ENCODE results near the gene C14orf180.

Gene C14orf180

GRCh38 chr14:104596451-104596918, 16.9 kb downstream of the C14orf180 start:
- no peak for DNase-seq

- no peak for DNase-seq
Measured at GRCh38 chr14:104596927-104597351, 17.4 kb downstream of the C14orf180 start.

GRCh38 chr14:104597576-104597975, 18.0 kb downstream of the C14orf180 start:
- DNase-seq: no peak

- no peak for DNase-seq
Measured at GRCh38 chr14:104598039-104598909, 18.7 kb downstream of the C14orf180 start.

- DNase-seq: no peak
Measured at GRCh38 chr14:104598910-104599273, 19.3 kb downstream of the C14orf180 start.

- no peak for DNase-seq
Measured at GRCh38 chr14:104599446-104599845, 19.9 kb downstream of the C14orf180 start.

- no peak for DNase-seq
Measured at GRCh38 chr14:104600141-104600643, 20.6 kb downstream of the C14orf180 start.

GRCh38 chr14:104600805-104601204, 21.2 kb downstream of the C14orf180 start:
- DNase-seq: no peak

GRCh38 chr14:104601786-104602185, 22.2 kb downstream of the C14orf180 start:
- DNase-seq: no peak

GRCh38 chr14:104602315-104602932, 22.9 kb downstream of the C14orf180 start:
- DNase-seq: no peak

GRCh38 chr14:104602933-104603325, 23.4 kb downstream of the C14orf180 start:
- no peak for DNase-seq

GRCh38 chr14:104603711-104604401, 24.3 kb downstream of the C14orf180 start:
- DNase-seq: no peak

GRCh38 chr14:104604458-104605449, 25.2 kb downstream of the C14orf180 start, which contains the start of gene TMEM179:
TMEM179 (minus strand) TSS chr14:104604772; CDS start chr14:104604741, 31 bp downstream.
- DNase-seq: no peak

- DNase-seq: no peak
Measured at GRCh38 chr14:104609666-104610065, 30.1 kb downstream of the C14orf180 start.

GRCh38 chr14:104610749-104611310, 31.3 kb downstream of the C14orf180 start:
- no peak for DNase-seq

- no peak for DNase-seq
Measured at GRCh38 chr14:104611881-104612280, 32.3 kb downstream of the C14orf180 start.

- no peak for DNase-seq
Measured at GRCh38 chr14:104614126-104614812, 34.7 kb downstream of the C14orf180 start.

- no peak for DNase-seq
Measured at GRCh38 chr14:104624939-104625338, 45.4 kb downstream of the C14orf180 start.

GRCh38 chr14:104632781-104633180, 53.2 kb downstream of the C14orf180 start:
- no peak for DNase-seq

GRCh38 chr14:104633276-104634137, 53.9 kb downstream of the C14orf180 start:
- DNase-seq: no peak
